Astrocyte (in vitro differentiated cells and primary cell): Measurements from ENCODE around the gene TBL1XR1.

Experiments used
- CTCF ChIP-seq: IDR thresholded peaks from 2 replicates; pipeline ENCODE4 v1.5.1; 2011; ENCODE audit warnings: low read depth, mild to moderate bottlenecking, inconsistent platforms, low read length, moderate library complexity; ENCODE audit not compliant: insufficient read depth
- EZH2 ChIP-seq: IDR thresholded peaks from 2 replicates; pipeline ENCODE4 v1.6.1; 2012; ENCODE audit warnings: mild to moderate bottlenecking, low read length, inconsistent platforms; ENCODE audit not compliant: insufficient read depth

GRCh38 chr3:177221744-177222143 lies 24.5 kb upstream of the TBL1XR1 start:
- TF ChIP-seq EZH2 (no peak), CTCF (no peak)
